GM23338 (cell line): Measurements from ENCODE around the gene ATF6. TPM values are rescaled to one million over a fixed set of nuclear protein-coding genes. Genes with fewer than 3 reads are reported as not detected.

Experiments
- ATAC-seq: fragments of 200-7000 bp; cut with Tn5 transposase; 3 replicates; pipeline ENCODE4 v1.9.1; 2020
- DNase-seq: peaks from one replicate; pipeline ENCODE4 v3.0.0-alpha.2; 2015; ENCODE audit warnings: low spot score
- H2AFZ ChIP-seq: fragments of 200-600 bp; sonication (generic); 2 replicates; pipeline ENCODE4 v1.8.0; 2016; ENCODE audit warnings: antibody characterized with exemption, mild to moderate bottlenecking, moderate library complexity
- H3F3A ChIP-seq: fragments of 200-600 bp; sonication (generic); replicated peaks from 2 replicates; pipeline ENCODE4 v1.8.0; 2017; ENCODE audit warnings: antibody characterized with exemption, mixed run types, low read depth
- H3K27ac ChIP-seq: fragments of 200-600 bp; sonication (generic); 2 replicates; pipeline ENCODE4 v1.6.1; 2016; ENCODE audit warnings: low read depth
- H3K27me3 ChIP-seq: fragments of 200-600 bp; sonication (generic); 2 replicates; pipeline ENCODE4 v1.8.0; 2016; ENCODE audit warnings: mild to moderate bottlenecking, mixed run types, moderate library complexity; ENCODE audit not compliant: insufficient read depth
- H3K36me3 ChIP-seq: fragments of 200-600 bp; sonication (generic); 2 replicates; pipeline ENCODE4 v1.8.0; 2016; ENCODE audit warnings: mild to moderate bottlenecking; ENCODE audit not compliant: insufficient read depth
- H3K4me1 ChIP-seq: fragments of 200-600 bp; sonication (generic); 2 replicates; pipeline ENCODE4 v1.8.0; 2016; ENCODE audit warnings: mild to moderate bottlenecking, moderate library complexity; ENCODE audit not compliant: insufficient read depth
- H3K4me2 ChIP-seq: fragments of 200-600 bp; sonication (generic); 2 replicates; pipeline ENCODE4 v1.7.1; 2017; ENCODE audit warnings: mixed run types
- H3K4me3 ChIP-seq: fragments of 200-600 bp; sonication (generic); 2 replicates; pipeline ENCODE4 v1.6.1; 2016; ENCODE audit warnings: mixed run types
- H3K79me2 ChIP-seq: fragments of 200-600 bp; sonication (generic); replicated peaks from 2 replicates; pipeline ENCODE4 v1.8.0; 2017; ENCODE audit warnings: mild to moderate bottlenecking; ENCODE audit not compliant: insufficient read depth
- H3K9me2 ChIP-seq: fragments of 200-600 bp; sonication (generic); 2 replicates; pipeline ENCODE4 v1.8.0; 2017; ENCODE audit not compliant: insufficient read depth
- H4K20me1 ChIP-seq: fragments of 200-600 bp; sonication (generic); replicated peaks from 2 replicates; pipeline ENCODE4 v1.8.0; 2017; ENCODE audit warnings: mild to moderate bottlenecking; ENCODE audit not compliant: insufficient read depth
- H3K27ac Mint-ChIP-seq: 2 replicates; pipeline ENCODE4 v1.8.0; 2020; ENCODE audit warnings: inconsistent platforms, mild to moderate bottlenecking, moderate library complexity, mixed read lengths
- H3K27me3 Mint-ChIP-seq: 3 replicates; pipeline ENCODE4 v1.8.0; 2022; ENCODE audit warnings: low read depth, mild to moderate bottlenecking, moderate library complexity, mixed read lengths, inconsistent platforms; ENCODE audit not compliant: insufficient read depth, poor library complexity
- H3K36me3 Mint-ChIP-seq: 3 replicates; pipeline ENCODE4 v1.8.0; 2021; ENCODE audit warnings: low read depth, mild to moderate bottlenecking, inconsistent platforms, moderate library complexity, mixed read lengths
- H3K4me1 Mint-ChIP-seq: 3 replicates; pipeline ENCODE4 v1.8.0; 2020; ENCODE audit warnings: mild to moderate bottlenecking, inconsistent platforms, mixed read lengths
- H3K4me3 Mint-ChIP-seq: 3 replicates; pipeline ENCODE4 v1.8.0; 2021; ENCODE audit warnings: moderate library complexity, mild to moderate bottlenecking, inconsistent platforms, mixed read lengths
- H3K9me3 Mint-ChIP-seq: 3 replicates; pipeline ENCODE4 v1.8.0; 2020; ENCODE audit warnings: moderate library complexity, mild to moderate bottlenecking, inconsistent platforms, mixed read lengths
- CREB1 ChIP-seq: fragments of 250-450 bp; sonication (Bioruptor Pico); IDR thresholded peaks from 2 replicates; pipeline ENCODE4 v1.5.0; 2020; ENCODE audit warnings: low read depth, mild to moderate bottlenecking, moderate library complexity
- CTCF ChIP-seq, 2 experiments: fragments of 200-600 bp in 1 of 2; sonication (generic) in 1 of 2; conservative IDR thresholded peaks; 2 replicates each; pipeline versions ENCODE4 v1.5.1 to v1.6.1; 2016 to 2017; ENCODE audit warnings: antibody characterized with exemption in 2 of 2, low read depth in 2 of 2, mild to moderate bottlenecking in 2 of 2, moderate library complexity in 1 of 2
- ETS1 ChIP-seq: IDR thresholded peaks from 2 replicates; pipeline ENCODE4 v1.6.1; 2016; ENCODE audit warnings: antibody characterized with exemption
- EZH2 ChIP-seq: fragments of 200-600 bp; sonication (generic); IDR thresholded peaks from one replicate; pipeline ENCODE4 v1.8.0; 2017; ENCODE audit warnings: antibody characterized with exemption, mild to moderate bottlenecking, low read depth; ENCODE audit not compliant: unreplicated experiment
- EZH2phosphoT487 ChIP-seq: fragments of 200-600 bp; sonication (generic); IDR thresholded peaks from one replicate; pipeline ENCODE4 v1.8.1; 2018; ENCODE audit warnings: antibody characterized with exemption; ENCODE audit not compliant: unreplicated experiment
- JUNB ChIP-seq: IDR thresholded peaks from one replicate; pipeline ENCODE4 v1.6.1; 2016; ENCODE audit warnings: antibody characterized with exemption; ENCODE audit not compliant: unreplicated experiment
- NANOG ChIP-seq: IDR thresholded peaks from 2 replicates; pipeline ENCODE4 v1.6.1; 2016; ENCODE audit warnings: antibody characterized with exemption, borderline replicate concordance
- POLR2AphosphoS5 ChIP-seq: IDR thresholded peaks from 2 replicates; pipeline ENCODE4 v1.6.1; 2016; ENCODE audit warnings: antibody characterized with exemption, low read depth
- REST ChIP-seq: IDR thresholded peaks from one replicate; pipeline ENCODE4 v1.6.1; 2018; ENCODE audit warnings: antibody characterized with exemption; ENCODE audit not compliant: unreplicated experiment
- STAT1 ChIP-seq: IDR thresholded peaks from one replicate; pipeline ENCODE4 v1.6.1; 2016; ENCODE audit warnings: antibody characterized with exemption; ENCODE audit not compliant: unreplicated experiment
- ZNF114 ChIP-seq: fragments of 250-450 bp; sonication (Bioruptor Pico); IDR thresholded peaks from 2 replicates; pipeline ENCODE4 v1.5.0; 2020; ENCODE audit warnings: mild to moderate bottlenecking, moderate library complexity
- ZNF331 ChIP-seq: fragments of 250-450 bp; sonication (Bioruptor Pico); IDR thresholded peaks from 2 replicates; pipeline ENCODE4 v1.5.0; 2020; ENCODE audit warnings: low read depth, mild to moderate bottlenecking, moderate library complexity
- polyA plus RNA-seq: library from polyadenylated mRNA; unstranded; fragments of >200 nt; fragmentation: Nextera tagmentation; extraction: Ambion mirVana; gene quantifications from 2 replicates; pipeline ENCODE4 v1.2.1, GENCODE V29; 2016
- total RNA-seq: library from RNA; depleted of rRNA; stranded (reverse); fragments of >200 nt; shearing (Covaris generic); gene quantifications from 2 replicates; pipeline ENCODE4 v1.2.3, GENCODE V29; 2014

ATF6 gene
- total and polyA plus RNA-seq, 2 experiments from 2014 or later, result 5.0 to 13.5 TPM

- H3K27me3 ChIP-seq, result peaks cover 48% of the 10 kb centered on the region
- H3K4me2 ChIP-seq, result peak overlapping the region; percentile 89; the same call in 1 of the 2 replicates
- Mint-ChIP-seq H3K4me3 (peak overlapping the region; percentile 85; the same call in 2 of the 3 replicates), H3K9me3 (no peaks in the 10 kb centered on the region; the same call in 2 of the 3 replicates), H3K4me1 (peaks cover 31% of the 10 kb centered on the region), H3K36me3 (no peaks in the 10 kb centered on the region), H3K27me3 (peaks cover 37% of the 10 kb centered on the region), H3K27ac (no peak overlapping the region; the same call in 1 of the 2 replicates)
- ATAC-seq, result no peak
- no peak for DNase-seq
- H3K4me1 ChIP-seq, result peaks cover 22% of the 10 kb centered on the region
- no peaks in the 10 kb centered on the region for H3F3A ChIP-seq
- H3K9me2 ChIP-seq, result no peaks in the 10 kb centered on the region
- H2AFZ ChIP-seq, result no peak overlapping the region
- no peaks in the 10 kb centered on the region for H3K79me2 ChIP-seq
- H3K27ac ChIP-seq, result no peak overlapping the region
- no peaks in the 10 kb centered on the region for H4K20me1 ChIP-seq
- H3K36me3 ChIP-seq, result no peaks in the 10 kb centered on the region
- TF ChIP-seq NANOG (no peak), EZH2phosphoT487 (no peak), CTCF (conservative IDR thresholded peaks at IDR 0.05; ENCODE audit: low read depth in 2 of 2) (no peak), ZNF114 (CRISPR knock-in tag) (no peak), CREB1 (CRISPR knock-in tag) (no peak), ZNF331 (CRISPR knock-in tag) (no peak), EZH2 (no peak), REST (no peak), JUNB (no peak), ETS1 (no peak), STAT1 (no peak), POLR2AphosphoS5 (no peak)
- H3K4me3 ChIP-seq, result no peak overlapping the region
Observed at GRCh38 chr1:161728376-161729226, 37.5 kb upstream of the ATF6 start.
